ELR (cell line): ENCODE data around the gene FOXC1.

Experiments used
- DNase-seq: peaks from one replicate; pipeline ENCODE4 v3.0.0-alpha.2; 2015; ENCODE audit warnings: low read depth

Gene FOXC1

GRCh38 chr6:1600063-1600763 is 9.5 kb upstream of the FOXC1 start:
- no peak for DNase-seq

DNA sequence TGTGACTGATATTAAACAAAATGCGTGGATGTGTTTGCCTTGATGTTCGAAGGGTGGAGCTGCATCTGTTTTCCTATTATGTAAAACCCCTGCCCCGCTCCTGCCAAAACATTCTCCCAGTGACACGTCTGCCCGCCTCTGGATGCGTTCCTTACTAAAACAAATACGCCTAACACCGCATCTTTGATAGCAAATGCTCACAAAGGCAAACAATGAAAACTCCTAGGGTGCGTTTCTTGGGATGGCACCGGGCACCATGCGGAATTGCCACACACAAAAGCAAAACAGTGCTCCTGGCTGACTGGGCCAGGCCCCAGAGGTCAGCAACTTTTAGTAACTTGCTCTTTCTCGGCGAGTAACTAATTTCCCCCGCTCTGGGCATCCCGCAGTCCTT is 9.0 kb upstream of the FOXC1 start:
- DNase-seq = no peak

DNA sequence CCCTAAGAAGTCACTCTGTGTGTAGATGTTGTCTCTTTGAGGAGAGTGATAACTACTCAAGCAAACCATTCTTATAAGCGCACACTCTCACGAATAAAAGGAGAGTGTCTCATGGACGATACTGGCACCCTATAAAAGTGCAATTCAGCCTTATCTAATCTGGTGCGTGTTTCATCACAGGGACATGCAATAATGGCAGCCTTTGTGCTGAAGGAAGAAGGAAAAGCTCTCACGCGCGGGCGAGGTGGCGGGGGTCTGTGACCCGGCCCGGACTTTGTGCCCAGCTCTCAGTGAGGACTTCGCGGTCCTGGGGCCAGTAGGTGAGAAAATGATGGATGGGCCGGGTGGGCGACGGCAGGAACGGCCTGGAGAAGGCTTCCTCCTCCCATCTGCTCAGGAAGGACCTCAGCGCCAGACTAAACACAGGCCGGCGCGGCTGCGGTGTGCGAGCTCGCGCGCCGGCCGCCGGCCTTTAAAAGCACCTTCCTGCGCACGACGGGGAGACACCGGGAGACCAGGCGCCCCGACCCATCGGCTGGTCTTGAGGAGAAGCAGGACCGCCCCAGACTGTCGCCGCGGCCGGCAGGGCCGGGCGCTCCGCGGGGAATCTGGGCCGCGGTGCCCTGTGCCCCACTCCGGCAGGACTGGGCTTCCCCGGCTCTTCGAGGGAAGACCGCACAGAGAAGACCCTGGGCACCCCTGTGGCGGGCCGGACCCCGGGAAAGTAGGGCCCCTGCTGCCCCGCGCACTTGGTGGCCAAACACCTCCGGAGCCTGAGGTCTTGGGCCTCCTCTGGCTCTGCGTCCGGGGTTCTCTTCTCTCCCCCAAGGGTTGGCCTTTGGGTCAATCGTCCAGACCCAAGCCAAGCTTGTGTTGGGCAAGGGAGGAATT is 8.3 kb upstream of the FOXC1 start:
- DNase-seq = no peak

DNA sequence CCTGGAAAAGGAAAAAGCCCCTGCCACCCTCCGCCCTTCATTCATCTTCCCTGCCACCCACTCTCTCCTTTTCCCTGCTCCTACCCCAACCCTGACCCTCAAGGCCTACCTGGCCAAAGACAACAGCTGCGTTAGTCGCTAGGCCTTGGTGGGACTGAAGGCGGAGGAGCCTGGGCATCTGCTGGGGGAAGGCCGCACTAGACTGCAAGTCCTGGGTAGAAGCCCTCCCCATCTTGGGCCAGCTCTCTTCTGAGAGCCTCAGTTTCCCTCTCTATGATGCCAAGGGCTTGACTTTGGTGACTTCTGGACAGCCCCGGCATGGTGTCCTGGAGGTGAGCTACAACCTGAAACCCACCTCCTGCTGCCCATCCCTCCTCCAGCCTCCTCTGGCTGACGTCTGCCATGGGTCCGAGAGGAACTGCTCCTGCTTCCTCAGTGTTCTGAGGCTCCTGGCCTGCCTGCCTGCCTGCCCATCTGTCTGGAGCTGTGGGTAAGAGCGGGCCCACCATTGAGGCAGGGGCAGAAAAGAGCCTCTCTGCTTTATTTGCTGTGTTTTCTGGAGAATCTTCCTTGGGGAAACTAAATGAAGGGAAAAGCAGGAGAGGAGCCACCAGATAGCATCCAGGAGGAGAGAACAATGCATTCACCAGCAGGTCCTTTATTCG is 7.5 kb upstream of the FOXC1 start:
- no peak for DNase-seq

DNA sequence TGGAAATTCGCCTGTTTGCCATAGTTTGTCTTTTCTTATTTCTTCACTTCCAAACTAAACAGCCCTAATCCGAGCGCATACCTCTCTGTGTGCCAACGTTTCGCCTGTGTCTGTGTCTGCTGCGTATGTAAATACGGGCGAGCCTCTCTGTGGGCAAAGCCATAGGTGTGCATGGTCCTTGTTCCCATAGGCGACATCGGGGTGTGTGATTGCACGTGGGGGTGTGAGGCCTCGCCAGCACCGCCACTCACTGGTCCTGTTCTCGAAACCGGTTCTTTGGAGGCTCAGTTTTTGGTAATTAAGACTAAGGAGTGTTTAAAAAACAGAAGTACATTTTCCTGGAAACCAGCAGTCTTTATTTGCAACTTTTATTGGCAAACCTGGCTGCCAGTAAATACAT is 6.0 kb upstream of the FOXC1 start:
- DNase-seq = no peak

DNA sequence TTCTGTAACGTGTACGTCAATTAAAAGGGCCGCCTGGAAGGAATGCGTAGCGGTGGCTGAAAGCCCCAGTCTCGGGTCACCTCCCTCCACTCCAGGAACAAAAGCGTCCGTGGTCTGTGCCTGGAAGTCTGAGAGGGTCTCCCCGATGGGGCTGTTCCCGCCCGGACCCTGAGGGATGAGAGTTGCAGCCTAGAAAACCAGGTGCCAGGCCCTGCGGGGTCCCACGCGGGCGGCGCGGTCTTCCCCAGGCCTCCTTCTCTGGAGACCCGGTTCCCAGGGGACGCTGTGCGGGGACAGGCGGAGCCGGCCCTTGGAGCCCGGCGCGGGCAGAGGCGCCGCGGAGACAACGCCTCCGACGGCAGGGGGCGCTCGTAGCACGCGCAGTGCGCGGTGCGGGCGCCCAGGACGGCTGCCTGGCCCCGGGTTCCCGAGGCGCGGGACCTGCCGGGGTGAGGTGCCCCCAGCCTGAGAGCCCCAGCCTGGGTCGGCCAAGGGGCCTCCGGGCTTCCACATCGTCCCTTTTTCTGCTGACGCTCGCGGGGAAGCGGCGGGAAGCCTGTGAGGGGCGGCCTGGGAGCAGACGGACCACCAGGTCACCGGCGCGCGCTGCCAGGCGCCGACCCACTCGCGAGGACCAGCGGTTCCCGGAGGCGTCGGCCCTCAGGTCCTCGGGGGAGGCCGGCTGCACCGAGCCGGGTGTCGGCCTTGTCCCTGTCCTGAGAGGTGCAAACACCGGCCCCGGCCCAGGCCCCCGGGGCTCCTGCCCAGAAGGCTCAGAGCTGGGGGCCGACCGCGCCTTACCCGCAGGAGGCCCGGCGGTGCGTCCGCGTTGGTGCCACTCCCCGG is 5.3 kb upstream of the FOXC1 start:
- peak; percentile 70 for DNase-seq

GRCh38 chr6:1605004-1605892 is 4.5 kb upstream of the FOXC1 start:
- no peak for DNase-seq

DNA sequence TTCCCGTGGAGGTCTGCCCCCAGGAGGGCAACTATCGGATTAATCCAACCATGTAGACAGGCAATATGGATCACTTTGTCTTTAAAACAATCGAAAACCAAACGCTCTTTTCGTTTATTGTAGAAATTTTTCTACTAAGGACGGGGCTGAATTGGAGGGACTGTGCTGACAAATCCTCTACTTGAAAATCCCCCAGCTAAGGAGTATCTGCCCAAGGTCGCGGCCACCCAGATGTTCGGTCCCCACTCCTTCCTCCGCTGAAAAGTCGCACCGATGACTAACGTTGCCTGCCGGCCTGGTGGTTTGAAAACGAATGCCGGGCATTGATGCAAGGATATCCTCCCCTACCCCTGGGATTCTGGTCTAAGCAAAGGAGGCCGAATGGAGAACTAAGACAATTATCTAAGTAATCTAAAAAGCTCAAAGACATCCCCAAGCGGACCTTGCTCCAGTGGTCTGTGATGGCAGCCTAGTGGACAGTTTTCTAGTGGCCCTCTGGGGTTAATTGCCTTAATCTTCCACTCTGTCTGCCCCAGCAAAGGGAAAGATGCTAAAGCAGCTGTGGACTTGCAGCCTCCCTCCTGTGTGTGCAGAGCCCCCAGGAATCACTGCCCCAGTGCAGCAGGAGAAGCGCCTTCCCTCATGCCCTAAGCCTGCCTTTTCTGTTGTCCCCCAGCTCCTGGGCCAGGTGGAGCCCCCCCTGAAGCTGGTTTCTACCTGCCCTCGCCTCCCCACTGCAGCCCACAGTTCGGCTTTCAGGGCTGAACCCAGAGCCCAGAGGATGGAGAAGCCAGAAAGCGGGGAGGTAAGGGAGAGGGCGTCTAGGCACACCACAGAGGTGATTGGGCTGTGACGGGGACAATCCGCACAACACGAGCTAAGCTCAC is 3.6 kb upstream of the FOXC1 start:
- DNase-seq = no peak

DNA sequence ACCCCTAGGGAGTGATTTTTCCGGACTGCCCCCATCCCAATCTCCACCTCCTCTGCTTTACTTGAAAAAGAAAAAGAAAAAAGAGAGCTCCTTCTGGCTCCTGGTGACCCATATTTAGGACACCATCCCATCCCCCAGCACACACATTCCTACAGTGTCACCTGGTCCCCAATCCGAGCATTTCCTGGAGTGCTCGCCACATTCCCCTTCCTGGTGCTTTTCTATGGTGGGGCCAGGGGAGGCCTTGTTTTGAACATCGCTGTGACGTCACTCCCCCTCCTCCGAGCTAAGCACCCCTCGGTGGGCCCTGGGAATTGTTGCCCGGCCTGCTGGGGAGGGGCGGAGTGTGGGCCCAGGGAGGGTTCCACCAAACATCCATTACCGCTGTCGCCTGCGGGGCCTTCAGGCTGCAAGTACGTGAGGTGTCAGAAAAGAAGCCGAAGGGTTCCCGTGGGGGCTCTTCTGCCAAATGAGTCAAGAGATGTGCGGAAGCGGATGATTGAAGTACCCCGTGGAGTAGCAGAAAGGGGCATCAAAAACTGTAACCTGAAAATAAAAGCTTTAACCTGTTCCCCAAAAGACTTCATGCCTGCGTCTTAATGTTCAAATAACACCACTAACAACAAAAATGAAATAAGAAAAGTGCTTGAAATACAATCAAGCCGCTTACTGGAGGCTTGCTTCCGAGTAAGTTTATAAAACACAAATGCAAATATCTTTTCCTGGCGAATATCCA is 2.8 kb upstream of the FOXC1 start:
- no peak for DNase-seq

GRCh38 chr6:1607516-1608221 is 2.0 kb upstream of the FOXC1 start:
- no peak for DNase-seq

GRCh38 chr6:1608222-1609040 is 1.3 kb upstream of the FOXC1 start:
- DNase-seq = no peak

- peak; percentile 40 for DNase-seq
Observed at GRCh38 chr6:1609041-1609647, 571 bp upstream of the FOXC1 start.

GRCh38 chr6:1610497-1611321 is 994 bp downstream of the FOXC1 start:
- DNase-seq = peak; percentile 63

DNA sequence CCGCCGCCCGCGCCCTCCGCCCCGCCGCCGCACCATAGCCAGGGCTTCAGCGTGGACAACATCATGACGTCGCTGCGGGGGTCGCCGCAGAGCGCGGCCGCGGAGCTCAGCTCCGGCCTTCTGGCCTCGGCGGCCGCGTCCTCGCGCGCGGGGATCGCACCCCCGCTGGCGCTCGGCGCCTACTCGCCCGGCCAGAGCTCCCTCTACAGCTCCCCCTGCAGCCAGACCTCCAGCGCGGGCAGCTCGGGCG is 1.5 kb downstream of the FOXC1 start:
- DNase-seq = peak; percentile 68

GRCh38 chr6:1611572-1612298 is 2.0 kb downstream of the FOXC1 start:
- DNase-seq = peak; percentile 66
